Neural cell (in vitro differentiated cells): ENCODE results near the gene PARVB. TPM values are rescaled to one million over a fixed set of nuclear protein-coding genes. Genes with fewer than 3 reads are reported as not detected.

Source experiments
- H2AFZ ChIP-seq: fragments of 200-600, 300-800 bp; sonication (generic), shearing (Covaris generic); 2 replicates; pipeline ENCODE4 v1.6.0; 2014; ENCODE audit warnings: low read depth, mild to moderate bottlenecking, antibody characterized with exemption, low read length, moderate library complexity
- H3F3A ChIP-seq: fragments of 200-600 bp; shearing (Covaris generic); 2 replicates; pipeline ENCODE4 v1.6.1; 2016; ENCODE audit warnings: mild to moderate bottlenecking, moderate library complexity, mixed read lengths, antibody characterized with exemption, low read length; ENCODE audit not compliant: insufficient read depth, poor library complexity, severe bottlenecking
- H3K27ac ChIP-seq: fragments of 200-600, 300-800 bp; sonication (generic), shearing (Covaris generic); 2 replicates; pipeline ENCODE4 v1.5.1; 2014; ENCODE audit warnings: mild to moderate bottlenecking, low read length, moderate library complexity
- H3K27me3 ChIP-seq: fragments of 300-800, 200-600 bp; sonication (generic), shearing (Covaris generic); 2 replicates; pipeline ENCODE4 v1.6.0; 2014; ENCODE audit warnings: mild to moderate bottlenecking, low read depth, low read length, moderate library complexity; ENCODE audit not compliant: insufficient read depth
- H3K36me3 ChIP-seq: fragments of 300-800, 200-600 bp; sonication (generic), shearing (Covaris generic); 2 replicates; pipeline ENCODE4 v1.5.1; 2014; ENCODE audit warnings: mild to moderate bottlenecking, antibody characterized with exemption, low read length, moderate library complexity; ENCODE audit not compliant: insufficient read depth
- H3K4me2 ChIP-seq: fragments of 300-800, 200-600 bp; sonication (generic), shearing (Covaris generic); 2 replicates; pipeline ENCODE4 v1.6.0; 2014; ENCODE audit warnings: mild to moderate bottlenecking, low read length
- H3K4me3 ChIP-seq: fragments of 300-800, 200-600 bp; sonication (generic), shearing (Covaris generic); 2 replicates; pipeline ENCODE4 v1.5.1; 2014; ENCODE audit warnings: mild to moderate bottlenecking, low read length, moderate library complexity
- H3K79me2 ChIP-seq: fragments of 200-600 bp; shearing (Covaris generic); replicated peaks from 2 replicates; pipeline ENCODE4 v1.6.0; 2014; ENCODE audit warnings: mild to moderate bottlenecking, low read length, moderate library complexity; ENCODE audit not compliant: insufficient read depth
- H3K9ac ChIP-seq: fragments of 300-800, 200-600 bp; sonication (generic), shearing (Covaris generic); 2 replicates; pipeline ENCODE4 v1.6.1; 2016; ENCODE audit warnings: mild to moderate bottlenecking, low read length, mixed read lengths
- H3K9me2 ChIP-seq: fragments of 200-600 bp; shearing (Covaris generic); 2 replicates; pipeline ENCODE4 v1.6.1; 2016; ENCODE audit warnings: mild to moderate bottlenecking, low read length, mixed read lengths; ENCODE audit not compliant: insufficient read depth
- H3K9me3 ChIP-seq: fragments of 200-600, 300-800 bp; sonication (generic), shearing (Covaris generic); 2 replicates; pipeline ENCODE4 v1.6.1; 2016; ENCODE audit warnings: mild to moderate bottlenecking, mixed run types, low read length, moderate library complexity, mixed read lengths
- H4K20me1 ChIP-seq: fragments of 200-600 bp; shearing (Covaris generic); 2 replicates; pipeline ENCODE4 v1.6.1; 2016; ENCODE audit warnings: mild to moderate bottlenecking, mixed run types; ENCODE audit not compliant: insufficient read depth
- CTCF ChIP-seq: fragments of 450-650 bp; IDR thresholded peaks from 2 replicates; pipeline ENCODE4 v1.5.1; 2014; ENCODE audit warnings: antibody characterized with exemption, mild to moderate bottlenecking, moderate library complexity; ENCODE audit not compliant: poor library complexity, severe bottlenecking
- EP300 ChIP-seq: fragments of 450-650 bp; conservative IDR thresholded peaks from 2 replicates; pipeline ENCODE4 v1.6.1; 2014; ENCODE audit warnings: antibody characterized with exemption, mild to moderate bottlenecking, moderate library complexity; ENCODE audit not compliant: poor library complexity, severe bottlenecking
- EZH2 ChIP-seq: fragments of 200-600, 300-800 bp; shearing (Covaris generic), sonication (generic); IDR thresholded peaks from 2 replicates; pipeline ENCODE4 v1.6.1; 2014; ENCODE audit warnings: antibody characterized with exemption, low read length, borderline replicate concordance, mild to moderate bottlenecking; ENCODE audit not compliant: insufficient read depth, poor library complexity, severe bottlenecking
- MXI1 ChIP-seq: fragments of 450-650 bp; conservative IDR thresholded peaks from 2 replicates; pipeline ENCODE4 v1.6.1; 2014; ENCODE audit warnings: antibody characterized with exemption, mild to moderate bottlenecking; ENCODE audit not compliant: poor library complexity, severe bottlenecking
- POLR2AphosphoS5 ChIP-seq: IDR thresholded peaks from 2 replicates; pipeline ENCODE4 v1.6.1; 2012
- RAD21 ChIP-seq: fragments of 450-650 bp; conservative IDR thresholded peaks from 2 replicates; pipeline ENCODE4 v1.6.1; 2014; ENCODE audit warnings: antibody characterized with exemption, mild to moderate bottlenecking, moderate library complexity
- REST ChIP-seq: IDR thresholded peaks from 2 replicates; pipeline ENCODE4 v1.6.1; 2012; ENCODE audit warnings: borderline replicate concordance
- SMC3 ChIP-seq: fragments of 450-650 bp; conservative IDR thresholded peaks from 2 replicates; pipeline ENCODE4 v1.6.1; 2014; ENCODE audit warnings: antibody characterized with exemption, mild to moderate bottlenecking, moderate library complexity; ENCODE audit not compliant: poor library complexity
- TAF1 ChIP-seq: IDR thresholded peaks from 2 replicates; pipeline ENCODE4 v1.6.1; 2012; ENCODE audit warnings: low read depth
- polyA plus RNA-seq: library from polyadenylated mRNA; depleted of rRNA; stranded (reverse); fragments of >200 nt; gene quantifications from 2 replicates; pipeline ENCODE4 v1.2.3, GENCODE V29; 2014

PARVB gene
- polyA plus RNA-seq, 1 donor from 2014 or later = 1.2 TPM

GRCh38 chr22:44080936-44081861, 57.1 kb downstream of the PARVB start:
- peak overlapping the region; percentile 56 for H3K9ac ChIP-seq
- TF ChIP-seq TAF1 = peak; percentile 63
- TF ChIP-seq EZH2 = no peak
- TF ChIP-seq EP300 = peak; percentile 43
- no peak for TF ChIP-seq MXI1
- TF ChIP-seq POLR2AphosphoS5 = peak; percentile 47
- peak; percentile 63 for TF ChIP-seq REST
- peak; percentile 98 for TF ChIP-seq CTCF
- peak; percentile 96 for TF ChIP-seq SMC3
- TF ChIP-seq RAD21 = peak; percentile 97
- no peak overlapping the region for H2AFZ ChIP-seq
- peak overlapping the region; percentile 81 for H3K27ac ChIP-seq
- H3K79me2 ChIP-seq = no peaks in the 10 kb centered on the region
- H4K20me1 ChIP-seq = no peaks in the 10 kb centered on the region
- H3K27me3 ChIP-seq = no peaks in the 10 kb centered on the region
- no peaks in the 10 kb centered on the region for H3K36me3 ChIP-seq
- no peaks in the 10 kb centered on the region for H3K9me3 ChIP-seq
- no peaks in the 10 kb centered on the region for H3F3A ChIP-seq
- H3K9me2 ChIP-seq = no peaks in the 10 kb centered on the region
- H3K4me3 ChIP-seq = peak overlapping the region; percentile 51
- H3K4me2 ChIP-seq = no peak overlapping the region

- no peaks in the 10 kb centered on the region for H3K9me3 ChIP-seq
- no peak overlapping the region for H2AFZ ChIP-seq
- H3K27me3 ChIP-seq = no peaks in the 10 kb centered on the region
- no peaks in the 10 kb centered on the region for H4K20me1 ChIP-seq
- H3K4me2 ChIP-seq = no peak overlapping the region
- no peaks in the 10 kb centered on the region for H3K79me2 ChIP-seq
- H3K9ac ChIP-seq = no peak overlapping the region
- H3F3A ChIP-seq = no peaks in the 10 kb centered on the region
- TF ChIP-seq TAF1 (no peak), REST (no peak), SMC3 (no peak), RAD21 (no peak), EP300 (no peak), EZH2 (no peak), CTCF (no peak), POLR2AphosphoS5 (no peak), MXI1 (no peak)
- H3K27ac ChIP-seq = no peak overlapping the region
- no peaks in the 10 kb centered on the region for H3K9me2 ChIP-seq
- H3K36me3 ChIP-seq = no peaks in the 10 kb centered on the region
- H3K4me3 ChIP-seq = no peak overlapping the region
These were observed 58.7 kb downstream of the PARVB start for GRCh38 chr22:44082801-44083200.
